Skin epidermis (tissue), 12 donors: ENCODE results near the gene RBM28.

Experiments
- H3K27ac ChIP-seq, 21 experiments: fragments of 200-600 bp; sonication (generic) in 11 of 21; one replicate each; pipeline ENCODE4 v1.5.0; 2020; ENCODE audit warnings: mild to moderate bottlenecking in 3 of 21, inconsistent platforms in 2 of 21, moderate library complexity in 2 of 21
- H3K4me3 ChIP-seq, 7 experiments: fragments of 200-600 bp; sonication (generic) in 2 of 7; one replicate each; pipeline ENCODE4 v1.5.0; 2020; ENCODE audit warnings: inconsistent platforms in 2 of 7, mild to moderate bottlenecking in 2 of 7, moderate library complexity in 1 of 7

Gene RBM28

GRCh38 chr7:128374041-128374440 is 30.3 kb upstream of the RBM28 start:
- H3K27ac ChIP-seq, result no peak overlapping the region
- H3K4me3 ChIP-seq, result no peak overlapping the region

DNA sequence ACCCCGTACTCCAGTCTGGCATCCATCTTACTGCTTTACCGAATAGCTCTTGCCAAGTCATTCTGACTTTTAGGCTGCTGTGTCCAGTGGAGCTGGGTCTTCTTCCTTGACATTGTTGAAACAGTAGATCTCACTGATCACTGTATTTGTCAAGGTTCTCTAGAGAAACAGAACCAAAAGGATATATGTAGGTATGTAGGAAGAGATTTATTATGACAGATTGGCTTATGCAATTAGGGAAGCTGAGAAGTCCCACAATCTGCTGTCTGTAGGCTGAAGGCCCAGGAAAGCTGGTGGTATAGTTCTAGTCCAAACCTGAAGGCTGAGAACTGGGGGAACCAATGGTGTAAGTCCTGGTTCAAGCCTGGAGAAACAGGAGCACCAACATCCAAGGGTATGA is 29.9 kb upstream of the RBM28 start:
- Histone ChIP-seq H3K4me3 (no peak overlapping the region), H3K27ac (no peak overlapping the region)

- Histone ChIP-seq H3K27ac (no peak overlapping the region), H3K4me3 (no peak overlapping the region)
Measured at GRCh38 chr7:128370491-128370890, 26.8 kb upstream of the RBM28 start.

DNA sequence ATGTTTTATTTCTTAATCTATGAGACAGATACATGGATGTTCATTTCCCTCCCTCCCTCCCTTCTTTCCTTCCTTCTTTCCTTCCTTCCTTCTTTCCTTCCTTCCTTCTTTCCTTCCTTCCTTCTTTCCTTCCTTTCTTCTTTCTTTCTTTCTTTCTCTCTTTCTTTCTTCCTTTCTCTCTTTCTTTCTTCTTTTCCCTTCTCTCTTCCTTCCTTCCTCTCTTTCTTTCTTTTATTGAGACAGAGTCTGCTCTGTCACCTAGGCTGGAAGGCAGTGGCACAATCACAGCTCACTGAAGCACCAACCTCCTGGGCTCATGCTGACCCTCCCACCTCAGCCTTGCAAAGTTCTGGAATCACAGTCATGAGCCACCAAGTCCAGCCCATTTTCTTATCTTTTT is 23.3 kb upstream of the RBM28 start:
- no peak overlapping the region for H3K4me3 ChIP-seq
- H3K27ac ChIP-seq, result no peak overlapping the region

GRCh38 chr7:128366300-128366699 is 22.6 kb upstream of the RBM28 start:
- H3K27ac ChIP-seq, result no peak overlapping the region
- no peak overlapping the region for H3K4me3 ChIP-seq

GRCh38 chr7:128365432-128365831 is 21.7 kb upstream of the RBM28 start:
- no peak overlapping the region for H3K4me3 ChIP-seq

DNA sequence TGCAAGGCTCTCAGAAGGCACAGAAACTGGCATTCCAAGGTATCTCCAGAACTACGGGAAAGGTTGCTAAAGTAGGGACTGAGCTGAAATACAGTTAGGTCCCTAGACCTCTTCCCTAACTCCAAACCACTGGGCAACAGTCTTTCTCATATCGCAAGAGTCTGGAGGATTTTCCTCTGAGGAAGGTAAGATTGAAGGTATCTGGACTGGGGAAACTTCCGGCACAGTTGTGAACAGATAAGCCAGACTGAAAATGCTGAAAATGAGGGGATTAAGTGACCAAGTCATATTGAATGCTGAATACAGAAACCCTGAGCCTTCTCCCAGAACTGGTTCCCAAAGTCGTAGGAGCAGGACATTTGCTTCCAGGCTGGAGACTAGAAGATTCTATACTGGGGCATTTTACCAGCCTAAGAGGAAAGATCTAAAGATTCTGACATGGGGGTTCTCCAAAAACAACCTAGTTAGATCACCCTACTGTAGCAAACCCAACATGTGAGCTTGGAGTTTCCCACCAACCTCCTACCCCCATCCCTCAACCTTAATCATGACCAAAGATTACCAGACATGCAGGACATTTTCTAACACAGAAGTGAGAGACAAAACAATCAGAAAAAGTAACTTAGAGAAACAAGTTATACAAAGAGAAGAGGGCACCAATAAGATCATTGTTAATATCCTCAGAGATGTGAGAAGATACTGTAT is 20.6 kb upstream of the RBM28 start:
- Histone ChIP-seq H3K4me3 (no peak overlapping the region), H3K27ac (no peak overlapping the region)

More at GRCh38 chr7:128365432-128365831, 21.7 kb upstream of the RBM28 start:
- H3K27ac ChIP-seq, result no peak overlapping the region

DNA sequence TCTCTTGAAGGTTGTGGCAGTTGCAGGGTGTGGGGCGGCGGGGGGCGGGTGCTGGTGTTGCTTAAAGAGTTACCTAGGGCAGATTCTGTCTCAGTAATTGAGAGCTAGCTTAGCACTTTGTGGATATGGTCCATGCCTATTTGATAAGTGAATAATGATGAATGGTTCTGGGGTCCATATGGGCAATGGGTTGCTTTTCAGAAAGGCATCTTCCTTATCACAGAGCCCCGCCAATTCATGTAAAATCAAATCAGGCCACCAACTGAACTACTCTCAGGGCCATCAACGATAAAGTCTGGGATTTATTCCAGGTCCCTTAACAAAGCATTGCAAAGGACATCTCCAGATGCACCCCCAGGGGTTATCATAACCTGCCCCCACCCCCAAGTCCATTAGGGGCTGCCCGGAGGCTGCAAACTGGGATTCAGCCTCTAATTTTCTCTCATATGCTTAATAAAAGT is 19.6 kb upstream of the RBM28 start:
- Histone ChIP-seq H3K4me3 (no peak overlapping the region), H3K27ac (no peak overlapping the region)

- Histone ChIP-seq H3K27ac (no peak overlapping the region), H3K4me3 (no peak overlapping the region)
Measured at GRCh38 chr7:128362670-128363069, 19.0 kb upstream of the RBM28 start.

GRCh38 chr7:128361411-128362379 is 18.0 kb upstream of the RBM28 start, which contains the start of gene PRRT4:
Gene PRRT4, minus strand, starts transcription at chr7:128361690.
- Histone ChIP-seq H3K27ac (peak within 1 kb of the TSS in 2 of 21 experiments; percentile 28 to 44), H3K4me3 (peak within 1 kb of the TSS; percentile 24 to 56 (median 40))

GRCh38 chr7:128360359-128360678 is 16.6 kb upstream of the RBM28 start:
- H3K27ac ChIP-seq, result no peak overlapping the region
- peak overlapping the region in 2 of 7 experiments; percentile 45 to 56 for H3K4me3 ChIP-seq

- H3K27ac ChIP-seq, result no peak overlapping the region
- no peak overlapping the region for H3K4me3 ChIP-seq
Measured at GRCh38 chr7:128359939-128360338, 16.2 kb upstream of the RBM28 start.

GRCh38 chr7:128359336-128359735 is 15.6 kb upstream of the RBM28 start:
- no peak overlapping the region for H3K27ac ChIP-seq
- no peak overlapping the region for H3K4me3 ChIP-seq

DNA sequence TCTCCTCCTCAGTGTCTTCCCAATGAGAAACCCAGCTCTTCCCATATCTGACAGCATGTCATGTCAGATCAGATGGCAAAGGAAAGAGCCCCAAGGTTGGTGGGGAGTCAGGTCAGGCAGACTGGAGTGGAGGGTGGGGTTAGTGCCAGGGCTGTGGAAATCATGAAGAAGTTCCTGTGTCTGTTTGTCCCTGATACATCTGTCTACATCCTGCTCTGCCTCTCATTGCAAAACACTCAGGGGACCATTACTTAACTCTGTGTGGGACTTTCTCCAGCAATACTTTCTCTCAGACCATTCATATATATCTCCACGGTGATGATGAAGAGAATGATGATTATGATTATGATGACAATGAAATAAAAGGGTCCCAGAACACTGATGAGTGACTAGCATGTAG is 14.5 kb upstream of the RBM28 start:
- no peak overlapping the region for H3K4me3 ChIP-seq

GRCh38 chr7:128357217-128357613 is 13.5 kb upstream of the RBM28 start:
- Histone ChIP-seq H3K4me3 (no peak overlapping the region), H3K27ac (no peak overlapping the region)

More for the DNA sequence above, 14.5 kb upstream of the RBM28 start:
- H3K27ac ChIP-seq, result no peak overlapping the region

DNA sequence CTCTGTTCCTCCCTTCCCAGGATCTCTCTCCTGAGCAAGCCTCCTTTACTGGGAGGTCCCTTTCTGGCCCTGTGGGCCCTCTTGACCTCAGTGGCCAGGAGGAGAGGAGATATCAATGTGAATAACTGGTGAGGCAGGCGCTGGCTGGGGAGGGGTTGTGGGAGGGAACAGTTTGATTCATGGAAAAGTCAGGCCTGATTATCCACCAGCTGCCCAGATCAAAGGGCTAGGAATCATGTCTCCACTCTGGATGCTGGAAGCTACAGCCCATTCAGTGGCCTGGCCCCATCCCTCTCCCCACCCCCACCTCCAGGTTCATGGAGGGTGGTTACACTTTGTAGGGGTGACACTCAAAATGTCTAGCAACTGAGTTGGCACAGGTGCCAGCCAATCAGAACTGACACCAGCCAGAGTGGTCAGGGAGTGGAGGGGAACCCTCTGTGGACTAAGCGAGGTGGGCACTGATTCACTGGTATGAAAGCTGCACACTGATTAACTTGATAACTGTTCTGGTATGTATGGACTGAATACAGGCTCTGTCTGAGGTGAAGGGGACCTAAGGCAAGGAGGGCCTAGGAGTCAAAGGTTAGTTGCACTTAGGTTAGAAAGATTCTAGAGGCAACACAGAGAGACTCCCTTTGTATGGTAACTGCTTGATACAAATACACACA is 13.0 kb upstream of the RBM28 start:
- no peak overlapping the region for H3K4me3 ChIP-seq
- H3K27ac ChIP-seq, result no peak overlapping the region

DNA sequence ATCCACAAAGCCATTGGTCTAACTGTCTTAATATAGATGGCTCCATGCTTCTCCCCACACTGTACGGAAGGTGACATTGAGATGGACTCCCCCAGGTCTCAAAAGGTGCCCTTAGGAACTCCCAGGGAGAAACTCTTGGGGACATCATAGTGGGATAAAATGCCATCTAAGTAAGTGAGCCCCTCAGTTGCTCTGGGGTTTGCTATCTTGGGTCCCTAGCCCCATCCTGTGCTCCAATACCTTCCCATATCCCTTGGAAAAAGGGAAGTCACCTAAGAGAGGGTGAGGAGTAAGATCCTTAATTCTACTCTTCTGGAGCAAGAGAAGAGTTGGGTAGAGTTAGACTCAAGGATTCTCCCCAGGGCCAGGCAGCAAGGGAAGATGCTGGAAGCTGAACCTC is 9.9 kb upstream of the RBM28 start:
- no peak overlapping the region for H3K27ac ChIP-seq
- H3K4me3 ChIP-seq, result no peak overlapping the region

GRCh38 chr7:128353189-128353588 is 9.5 kb upstream of the RBM28 start:
- H3K4me3 ChIP-seq, result no peak overlapping the region
- no peak overlapping the region for H3K27ac ChIP-seq

- H3K4me3 ChIP-seq, result no peak overlapping the region
Measured at GRCh38 chr7:128352636-128353035, 8.9 kb upstream of the RBM28 start.

DNA sequence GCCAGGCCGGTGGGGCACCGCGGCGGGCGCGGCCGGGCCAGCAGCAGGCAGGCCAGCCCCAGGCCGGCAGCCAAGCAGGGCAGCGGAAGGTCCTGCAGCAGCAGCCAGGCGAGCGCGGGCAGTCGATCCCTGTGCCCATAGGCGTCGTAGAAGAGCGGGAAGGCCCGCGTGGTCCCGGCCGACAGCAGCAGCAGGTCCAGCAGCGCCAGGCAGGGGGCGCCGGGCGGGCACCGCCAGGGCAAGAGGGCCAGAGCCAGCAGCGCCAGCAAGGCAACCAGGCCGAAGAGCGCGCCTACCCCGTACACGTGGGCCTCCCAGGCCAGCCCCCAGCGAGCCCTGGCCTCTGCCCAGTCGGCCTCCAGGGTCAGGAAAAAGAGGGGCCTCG is 8.4 kb upstream of the RBM28 start:
- peak overlapping the region in 2 of 7 experiments; percentile 15 to 30 for H3K4me3 ChIP-seq
- H3K27ac ChIP-seq, result no peak overlapping the region

More at GRCh38 chr7:128352636-128353035, 8.9 kb upstream of the RBM28 start:
- H3K27ac ChIP-seq, result no peak overlapping the region
